ENCODE measurements around the gene WWP2.
A peak's percentile ranks its signal among the peaks of the same experiment; 100 is the strongest.
"Not testable (repeated sequence)": the region's sequence is repeated elsewhere in the genome, so short reads cannot be mapped to it uniquely, and the experiment has no call there.

The WWP2 gene

DNA sequence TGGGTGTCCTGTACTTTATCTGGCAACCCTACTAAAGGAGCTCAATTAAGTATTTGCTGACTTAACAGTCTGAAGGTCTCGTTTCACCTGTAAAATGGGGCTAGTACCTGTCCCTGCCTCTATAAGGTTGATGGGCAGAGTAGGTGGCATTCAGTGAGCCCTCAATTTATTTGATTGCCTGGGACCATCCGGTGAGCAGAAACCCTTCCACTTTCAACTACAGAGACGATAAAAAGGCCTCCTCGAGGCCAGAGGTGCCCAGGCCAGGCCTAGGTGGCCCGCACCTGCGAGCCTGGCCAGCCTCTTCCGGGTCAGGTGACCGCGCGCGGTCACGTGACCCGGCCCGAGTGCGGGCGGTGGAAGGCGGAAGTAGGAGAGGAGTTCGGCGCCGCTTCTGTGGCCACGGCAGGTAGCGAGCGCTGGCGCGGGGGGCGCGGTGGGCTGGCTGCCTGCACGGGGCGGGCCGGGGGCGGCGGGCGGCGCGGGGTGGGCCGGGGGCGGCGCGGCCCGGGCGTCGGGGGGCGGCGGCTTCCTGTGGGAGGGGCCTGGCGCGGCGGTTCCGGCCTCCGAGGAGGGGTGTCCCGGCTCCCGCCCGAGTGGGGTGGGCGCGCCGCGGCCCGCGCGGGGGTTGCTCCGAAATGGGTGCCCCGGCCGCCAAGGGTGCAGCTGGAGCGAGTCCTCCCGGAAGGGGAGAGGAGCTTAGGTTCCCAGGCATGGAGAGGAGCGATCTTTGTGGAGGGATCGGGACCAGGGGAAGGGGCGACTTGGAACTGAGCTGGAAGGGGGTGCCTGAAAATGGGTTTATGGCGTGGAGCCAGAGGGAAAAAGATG lies at the start of gene WWP2:
Gene WWP2 (plus strand): TSS at position 350 of the 831 bp plus-strand sequence. CDS start 24,679 bp downstream, outside the sequence.
- DNase-seq (ENCODE audit: low read depth in 2 of 2), result peak; percentile 51 to 79

DNA sequence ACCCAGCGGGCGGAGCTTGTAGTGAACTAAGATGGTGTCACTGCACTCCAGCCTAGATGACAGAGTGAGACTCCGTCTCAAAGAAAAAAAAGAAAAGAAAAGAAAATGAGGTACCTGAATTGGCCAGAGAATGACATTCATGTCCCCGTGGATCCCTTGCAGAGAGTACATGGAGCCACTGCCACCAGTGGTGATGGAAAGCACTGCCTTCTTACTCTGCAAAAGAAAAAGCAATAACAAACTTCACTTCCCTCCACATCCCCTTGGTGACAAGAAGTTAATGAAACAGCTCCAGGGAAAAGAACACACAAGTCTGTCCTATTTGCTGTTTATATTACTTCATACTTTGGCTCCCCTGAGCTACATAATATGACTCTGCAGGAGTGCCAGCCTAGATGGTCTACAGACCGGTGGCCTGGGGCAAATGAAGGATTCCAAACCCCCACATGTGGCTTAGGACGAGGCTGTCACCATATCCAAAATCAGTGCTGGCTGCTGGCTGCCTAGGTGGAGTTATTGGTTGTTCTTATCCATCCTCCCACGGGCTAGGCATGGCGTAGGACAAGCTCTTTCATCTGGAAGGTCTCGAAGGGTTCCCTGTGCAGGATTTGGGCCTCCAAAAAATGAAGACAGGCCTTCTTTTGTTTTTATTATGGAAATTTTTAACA lies 49.1 kb upstream of the WWP2 start:
- DNase-seq (ENCODE audit: low read depth in 2 of 2), result no peak

DNA sequence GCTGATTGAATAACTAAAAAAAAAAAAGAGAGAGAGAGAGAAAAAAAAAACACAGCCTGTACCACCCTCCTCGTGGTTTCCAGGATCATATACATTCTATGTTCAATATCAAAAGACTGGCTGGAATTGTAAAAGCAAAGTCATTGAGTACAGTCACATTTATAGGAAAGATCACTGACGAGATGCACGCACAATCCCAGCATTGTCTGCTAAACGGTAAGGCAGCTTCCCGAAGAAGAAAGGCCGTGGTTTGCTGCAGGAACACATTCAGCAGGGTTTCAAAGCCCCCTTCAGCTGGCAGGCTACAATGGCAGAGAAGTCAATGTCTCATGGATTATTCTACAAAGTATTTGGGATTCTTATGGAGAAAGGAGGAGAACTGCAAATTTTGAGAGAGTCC lies 45.1 kb upstream of the WWP2 start:
- DNase-seq (ENCODE audit: low read depth in 2 of 2), result no peak

DNA sequence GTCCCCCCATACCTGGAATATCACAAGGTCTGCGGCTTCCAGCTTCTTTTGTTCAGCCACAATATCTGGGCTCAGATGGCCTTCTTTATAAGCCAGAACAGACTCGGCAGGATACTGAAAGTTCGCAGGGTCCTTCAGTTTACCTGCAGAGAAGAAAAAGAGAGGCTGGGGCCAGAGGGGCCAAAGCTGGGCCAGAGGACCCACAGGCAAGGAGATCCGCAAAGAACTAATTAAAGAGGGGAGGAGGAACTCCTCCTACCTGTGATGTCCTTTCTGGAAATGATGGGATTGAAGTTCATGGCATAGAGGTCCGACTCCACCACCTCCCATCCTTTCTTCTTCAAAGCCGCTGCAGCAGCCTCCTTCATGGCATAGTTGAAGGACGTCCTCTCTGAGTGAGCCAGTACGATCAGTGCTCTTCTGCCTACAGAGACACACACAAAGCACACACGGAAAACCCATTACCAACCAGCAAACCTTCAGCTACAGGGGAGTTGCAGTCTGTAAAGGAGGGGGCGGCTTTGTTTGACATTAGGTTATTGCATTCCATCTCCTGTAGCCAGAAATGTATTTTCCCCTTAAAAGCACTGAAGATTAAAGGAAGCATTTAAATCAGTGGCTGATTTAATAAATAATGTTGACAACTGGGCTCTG lies 43.9 kb upstream of the WWP2 start:
- DNase-seq (ENCODE audit: low read depth in 2 of 2), result no peak

DNA sequence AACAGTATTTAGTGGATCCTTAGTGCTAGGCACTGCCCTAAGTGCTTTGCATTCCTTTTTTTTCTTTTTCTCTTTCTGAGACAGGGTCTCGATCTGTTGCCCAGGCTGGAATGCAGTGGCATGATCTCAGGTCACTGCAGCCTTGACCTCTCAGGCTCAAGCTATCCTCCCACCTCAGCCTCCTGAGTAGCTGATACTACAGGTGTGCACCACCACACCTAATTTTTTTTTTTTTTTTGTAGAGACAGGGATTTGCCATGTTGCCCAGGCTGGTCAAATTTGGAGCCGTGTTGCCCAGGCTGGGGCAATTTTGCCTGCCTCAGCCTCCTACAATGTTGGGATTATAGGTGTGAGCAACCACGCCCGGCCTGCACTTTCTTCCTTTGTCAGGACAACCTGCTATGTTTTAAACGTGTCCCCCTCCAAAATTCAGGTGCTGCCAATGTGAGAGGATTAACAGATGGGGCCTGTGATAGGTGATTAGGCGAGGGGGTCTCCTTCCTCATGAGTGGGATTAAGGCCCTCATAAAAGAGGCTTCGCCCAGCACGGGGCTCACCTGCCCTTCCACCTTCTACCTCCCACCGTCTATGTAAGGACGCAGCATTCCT lies 41.2 kb upstream of the WWP2 start:
- no peak for DNase-seq (ENCODE audit: low read depth in 2 of 2)

DNA sequence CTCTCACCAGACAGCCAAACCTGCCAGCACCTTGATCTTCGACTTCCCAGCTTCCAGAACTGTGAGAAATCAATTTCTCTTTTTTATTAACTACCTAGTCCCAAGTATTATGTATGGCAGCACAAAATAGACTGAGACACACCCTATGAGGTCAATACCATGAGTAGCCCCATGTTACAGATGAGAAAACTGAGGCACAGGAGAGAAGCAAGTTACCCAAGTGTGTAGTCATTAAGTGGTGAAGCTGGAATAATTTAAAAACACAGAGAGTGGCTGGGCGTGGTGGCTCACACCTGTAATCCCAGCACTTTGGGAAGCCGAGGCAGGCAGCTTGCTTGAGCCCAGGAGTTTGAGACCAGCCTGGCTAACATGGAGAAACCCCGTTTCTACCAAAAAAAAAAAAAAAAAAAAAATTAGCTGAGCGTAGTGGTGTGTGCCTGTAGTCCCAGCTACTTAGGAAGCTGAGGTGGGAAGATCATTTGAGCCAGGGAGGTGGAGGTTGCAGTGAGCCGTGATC lies 40.6 kb upstream of the WWP2 start:
- DNase-seq (ENCODE audit: low read depth in 2 of 2), result no peak

DNA sequence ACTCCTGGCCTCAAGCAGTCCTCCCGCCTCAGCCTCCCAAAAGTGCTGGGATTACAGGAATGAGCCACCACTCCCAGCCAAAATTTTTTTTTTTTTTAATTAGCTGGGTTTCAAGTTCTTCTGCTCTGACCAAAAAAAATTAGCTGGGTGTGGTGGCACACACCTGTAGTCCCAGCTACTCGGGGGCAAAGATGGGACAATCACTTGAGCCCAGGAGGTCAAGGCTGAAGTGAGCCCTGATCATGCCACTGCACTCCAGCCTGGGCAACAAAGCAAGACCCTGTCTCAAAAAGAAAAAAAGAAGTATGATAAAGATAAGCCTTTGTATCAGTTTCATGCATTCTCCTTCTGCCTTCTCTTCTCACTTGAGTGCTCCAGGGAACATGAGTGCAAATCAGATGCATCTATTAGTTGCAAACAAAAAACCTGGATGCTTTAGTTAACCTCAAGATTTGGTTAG lies 37.7 kb upstream of the WWP2 start:
- no peak for DNase-seq (ENCODE audit: low read depth in 2 of 2)

DNA sequence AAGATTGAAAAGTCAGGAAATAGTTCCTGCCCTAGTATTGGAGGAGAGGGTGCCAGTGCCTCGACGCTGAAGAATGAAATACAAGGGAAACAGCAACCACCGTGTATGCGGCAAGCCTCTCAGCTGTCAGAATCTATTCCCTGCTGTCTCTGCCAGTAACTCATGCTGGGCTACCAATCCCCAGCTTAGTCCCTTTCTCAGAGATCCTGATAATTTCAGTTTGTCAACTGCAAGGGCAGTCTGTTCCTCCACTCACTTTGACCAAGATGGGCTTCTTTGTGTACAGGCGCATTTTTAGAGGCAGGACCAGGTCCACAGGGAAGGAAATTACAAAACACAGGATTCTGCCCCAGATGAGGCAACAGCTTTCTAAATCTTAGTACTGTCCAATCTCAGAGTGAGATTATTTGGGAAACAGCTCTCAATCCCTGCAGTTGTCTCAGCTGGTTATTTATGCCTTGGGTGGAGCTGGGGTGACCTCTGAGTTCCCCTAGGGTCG lies 37.1 kb upstream of the WWP2 start:
- DNase-seq (ENCODE audit: low read depth in 2 of 2), result no peak

DNA sequence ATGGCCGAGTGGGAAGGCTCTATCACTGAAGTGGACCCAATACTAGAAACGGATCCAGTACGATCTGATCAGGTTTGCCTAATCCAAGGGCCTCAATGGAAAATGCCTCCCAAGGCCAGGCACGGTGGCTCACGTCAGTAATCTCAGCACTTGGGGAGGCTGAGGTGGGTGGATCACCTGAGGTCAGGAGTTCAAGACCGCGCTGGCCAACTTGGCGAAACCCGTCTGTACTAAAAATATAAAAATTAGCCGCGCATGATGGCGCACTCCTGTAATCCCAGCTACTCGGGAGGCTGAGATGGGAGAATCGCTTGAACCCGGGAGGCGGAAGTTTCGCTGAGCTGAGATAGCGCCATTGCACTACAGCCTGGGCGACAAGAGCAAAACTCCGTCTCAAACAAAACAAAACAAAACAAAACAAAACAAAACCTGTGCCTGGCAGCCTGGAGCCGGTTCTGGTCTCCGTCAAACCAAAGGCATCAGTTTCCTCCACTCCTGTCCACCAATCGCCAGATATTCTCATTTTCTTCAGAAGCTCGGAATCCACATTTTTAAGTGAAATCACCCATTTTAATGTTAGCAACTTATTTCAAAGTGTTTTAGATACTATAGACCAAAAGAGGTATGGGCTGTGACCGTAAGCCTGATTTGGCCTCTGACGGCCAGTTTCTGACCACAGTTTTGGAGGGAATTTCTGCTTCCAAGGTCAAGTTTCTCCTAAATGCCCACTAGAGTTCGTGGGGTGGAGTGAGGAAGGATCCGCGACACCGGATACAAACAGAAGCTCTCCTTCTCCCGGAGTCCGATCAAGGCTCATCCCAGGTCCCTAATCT lies 36.4 kb upstream of the WWP2 start:
- no peak for DNase-seq (ENCODE audit: low read depth in 2 of 2)

DNA sequence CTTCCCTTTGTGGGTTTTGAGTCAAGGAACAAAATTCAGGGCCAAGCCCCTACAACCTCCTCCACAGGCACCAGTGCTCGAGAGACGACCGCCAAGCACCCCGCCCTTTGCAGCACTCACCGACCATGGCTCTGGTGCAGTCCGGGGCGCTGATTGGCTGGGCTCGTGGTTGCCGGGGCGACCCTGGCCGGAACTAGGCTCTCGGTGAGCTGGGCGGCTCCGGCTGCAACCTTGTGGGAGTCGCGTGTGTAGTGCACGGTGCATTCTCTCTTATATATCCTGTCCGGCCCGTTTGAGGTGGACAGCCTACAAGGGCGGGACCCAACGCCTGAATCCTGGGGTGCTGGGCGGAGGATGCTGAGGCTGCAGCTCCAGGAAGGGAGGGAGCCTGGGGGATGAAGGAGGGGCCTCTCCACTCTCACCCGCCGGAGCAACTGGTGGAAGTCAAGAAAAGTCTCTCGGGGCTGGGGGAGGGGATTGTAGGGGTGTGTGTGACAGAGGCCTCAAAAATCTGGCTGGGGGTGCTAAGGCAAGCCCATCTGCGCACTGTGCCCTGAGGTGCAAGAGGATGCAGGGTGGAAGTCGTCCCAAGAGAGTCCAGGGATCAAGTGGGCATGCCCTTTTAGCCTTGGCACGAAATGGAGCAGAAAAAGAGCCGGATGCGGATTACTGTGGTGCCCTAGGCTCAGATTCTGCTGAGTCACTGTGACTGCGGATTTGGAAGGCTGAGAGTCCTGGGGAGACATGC lies 35.6 kb upstream of the WWP2 start, which contains the start of gene NQO1:
Gene NQO1 (minus strand): TSS at position 248 of the 748 bp plus-strand sequence. CDS start 121 bp downstream, at position 127.
- peak; percentile 70 to 77 for DNase-seq (ENCODE audit: low read depth in 2 of 2)

DNA sequence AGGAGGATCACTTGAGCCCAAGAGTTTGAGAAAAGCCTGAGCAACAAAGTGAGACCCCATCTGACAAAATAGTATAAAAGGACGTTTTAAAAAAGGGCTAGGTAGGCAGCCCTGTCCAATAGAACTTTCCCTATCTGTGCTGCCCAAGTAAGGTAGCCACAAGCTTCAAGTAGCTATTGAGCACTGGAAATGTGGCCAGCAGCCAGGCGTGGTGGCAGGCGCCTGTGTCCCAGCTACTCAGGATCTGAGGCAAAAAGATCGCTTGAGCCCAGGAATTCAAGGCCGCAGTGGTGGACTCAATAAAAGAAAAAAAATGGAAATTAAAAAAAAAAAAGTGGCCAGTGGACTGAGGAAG lies 34.2 kb upstream of the WWP2 start:
- no peak for DNase-seq (ENCODE audit: low read depth in 2 of 2)

DNA sequence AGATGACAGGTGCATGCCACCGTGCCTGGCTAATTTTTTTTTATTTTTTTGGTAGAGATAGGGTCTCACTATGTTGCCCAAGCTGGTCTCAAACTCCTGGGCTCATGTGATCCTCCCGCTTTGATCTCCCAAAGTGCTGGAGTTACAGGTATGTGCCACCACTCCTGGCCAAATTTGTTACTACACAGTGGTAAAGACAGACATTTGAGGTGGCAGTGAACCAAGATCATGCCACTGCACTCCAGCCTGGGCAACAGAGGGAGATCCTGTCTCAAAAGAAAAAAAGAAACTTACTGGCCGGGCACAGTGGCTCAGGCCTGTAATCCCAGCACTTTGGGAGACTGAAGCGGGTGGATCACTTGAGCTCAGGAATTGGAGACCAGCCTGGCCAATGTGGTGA lies 33.1 kb upstream of the WWP2 start:
- DNase-seq (ENCODE audit: low read depth in 2 of 2), result not testable (repeated sequence)

DNA sequence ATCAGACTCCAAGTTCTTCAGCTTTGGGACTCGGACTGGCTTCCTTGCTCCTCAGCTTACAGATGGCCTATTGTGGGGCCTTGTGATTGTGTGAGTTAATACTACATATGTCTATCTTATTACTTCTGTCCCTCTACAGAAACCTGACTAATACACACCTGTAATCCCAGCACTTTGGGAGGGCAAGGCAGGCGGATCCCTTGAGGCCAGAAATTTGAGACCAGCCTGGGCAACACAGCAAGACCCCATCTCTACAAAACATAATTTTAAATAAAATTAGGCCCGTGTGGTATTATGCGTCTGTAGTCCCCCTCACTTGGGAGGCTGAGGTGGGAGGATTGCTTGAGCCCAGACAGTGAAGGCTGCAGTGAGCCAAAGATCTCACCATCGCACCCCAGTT lies 30.9 kb upstream of the WWP2 start:
- not testable (repeated sequence) for DNase-seq (ENCODE audit: low read depth in 2 of 2)

DNA sequence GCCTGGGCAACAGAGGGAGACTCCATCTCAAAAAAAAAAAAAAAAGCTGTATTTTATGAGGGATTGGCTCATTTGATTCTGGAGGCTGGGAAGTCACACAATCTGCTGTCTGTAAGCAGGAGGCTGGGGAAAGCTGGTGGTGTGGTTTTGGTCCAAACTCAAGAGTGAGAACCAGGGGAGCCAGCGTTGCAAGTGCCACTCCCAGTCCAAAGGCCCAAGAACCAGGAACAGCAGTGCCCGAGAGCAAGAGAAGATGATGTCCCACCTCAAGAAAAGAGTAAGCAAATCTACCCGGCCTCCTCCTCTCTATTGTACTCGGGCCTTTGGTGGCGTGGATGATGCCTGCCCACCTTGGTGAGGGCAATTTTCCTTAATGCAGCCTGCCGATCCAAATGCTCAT lies 30.0 kb upstream of the WWP2 start:
- no peak for DNase-seq (ENCODE audit: low read depth in 2 of 2)

DNA sequence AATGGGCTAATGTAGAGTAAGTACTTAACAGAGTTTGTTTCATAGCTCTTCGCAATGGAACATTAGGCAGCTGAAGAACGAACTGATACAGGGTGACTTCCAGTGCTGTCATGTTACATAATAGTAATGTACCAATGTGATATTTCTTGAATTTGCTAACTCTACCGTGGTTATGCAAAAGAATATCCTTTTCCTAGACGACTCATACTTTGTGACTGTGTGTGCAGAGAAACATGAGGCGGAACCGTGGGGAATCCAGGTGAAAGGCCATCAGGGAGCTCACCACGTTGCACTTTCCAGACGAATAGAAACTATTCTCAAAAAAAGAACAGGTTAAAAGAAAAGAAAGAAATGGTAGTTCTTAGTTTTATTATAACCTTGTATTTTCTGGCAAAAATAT lies 20.6 kb upstream of the WWP2 start:
- DNase-seq (ENCODE audit: low read depth in 2 of 2), result no peak

DNA sequence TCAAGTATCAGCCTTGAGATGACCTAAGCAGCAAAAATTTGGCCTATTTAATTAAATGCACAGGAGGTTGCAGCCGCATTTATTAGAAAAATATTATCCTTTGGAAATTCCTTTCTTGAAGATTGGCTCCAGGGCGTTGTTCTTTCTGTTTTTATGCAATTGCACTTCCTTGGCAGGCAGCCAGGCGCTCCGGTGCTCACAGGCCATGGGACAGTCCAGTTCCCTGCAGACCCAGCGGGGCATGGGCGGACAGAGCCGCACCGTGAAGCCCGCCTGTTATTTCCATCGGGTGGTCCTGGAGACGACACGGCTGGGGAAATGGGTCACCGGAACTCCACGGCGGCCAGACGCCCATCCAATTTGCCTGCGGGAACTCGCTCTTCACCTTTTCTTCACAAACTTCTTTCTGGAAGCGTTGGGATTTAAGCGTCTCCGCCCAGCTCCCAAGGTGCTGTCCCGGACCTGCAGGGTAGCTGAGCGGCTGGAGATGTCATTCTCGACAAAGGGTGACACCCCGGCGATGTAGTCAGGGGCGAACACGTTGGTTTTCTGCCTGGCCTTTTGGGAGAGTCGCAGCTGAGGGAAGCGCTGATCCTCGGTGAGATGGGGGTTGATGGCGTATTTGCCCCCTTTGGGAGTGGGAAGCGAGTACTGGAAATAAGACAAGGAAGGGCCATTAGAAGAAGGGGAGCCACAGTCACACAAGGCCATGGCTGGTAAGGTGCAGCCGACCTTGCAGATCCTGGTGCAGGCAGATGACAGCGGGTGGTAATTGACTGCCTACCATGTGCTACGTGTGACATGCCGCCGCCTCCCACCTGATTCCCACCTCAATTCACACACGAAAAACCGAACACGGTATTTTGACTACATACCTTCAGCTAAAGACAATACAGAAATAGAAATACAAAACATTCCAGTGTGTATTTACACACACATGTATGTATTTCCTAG lies 19.9 kb upstream of the WWP2 start:
- DNase-seq (ENCODE audit: low read depth in 2 of 2), result no peak

DNA sequence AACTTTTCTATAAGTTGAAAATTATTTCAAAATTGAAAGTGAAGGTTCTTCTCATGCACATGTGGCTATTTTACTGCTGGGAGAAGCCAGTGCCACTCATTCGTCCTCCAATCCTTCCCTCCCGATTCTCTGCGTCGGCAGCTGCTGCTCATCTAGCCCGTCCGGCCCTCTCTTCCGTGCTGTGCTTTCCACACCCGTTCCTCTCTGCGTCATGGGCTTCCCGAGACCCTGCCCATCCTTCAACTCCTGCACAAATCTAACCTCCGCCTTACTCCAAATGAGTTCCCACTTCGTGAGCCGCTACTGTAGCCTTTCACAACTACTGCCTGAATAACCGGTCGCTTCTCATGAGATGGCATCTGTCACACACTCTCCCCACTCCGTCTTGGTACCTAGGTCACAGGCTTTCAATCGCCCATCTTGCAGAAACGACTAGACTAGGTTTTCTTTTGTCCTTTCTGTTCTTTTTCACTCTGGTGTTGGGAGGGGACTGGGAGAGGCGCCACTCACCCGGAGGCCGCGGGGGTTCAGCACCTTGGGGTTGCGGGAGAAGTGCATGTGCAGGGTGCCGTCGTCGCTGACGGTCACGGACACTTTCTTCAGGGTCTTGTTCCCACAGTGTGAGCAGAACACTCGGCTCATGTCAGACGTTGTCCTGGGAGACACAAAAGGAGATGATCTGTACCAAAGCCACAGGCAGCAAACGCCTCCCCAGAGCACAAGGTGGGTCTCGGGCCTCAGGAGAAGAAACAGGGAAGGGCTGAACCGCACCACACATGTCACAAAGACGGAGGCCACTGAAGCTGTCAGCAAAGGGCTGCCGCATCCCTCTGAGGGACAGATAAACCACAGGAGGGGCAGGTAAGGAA lies 17.5 kb upstream of the WWP2 start:
- no peak for DNase-seq (ENCODE audit: low read depth in 2 of 2)

DNA sequence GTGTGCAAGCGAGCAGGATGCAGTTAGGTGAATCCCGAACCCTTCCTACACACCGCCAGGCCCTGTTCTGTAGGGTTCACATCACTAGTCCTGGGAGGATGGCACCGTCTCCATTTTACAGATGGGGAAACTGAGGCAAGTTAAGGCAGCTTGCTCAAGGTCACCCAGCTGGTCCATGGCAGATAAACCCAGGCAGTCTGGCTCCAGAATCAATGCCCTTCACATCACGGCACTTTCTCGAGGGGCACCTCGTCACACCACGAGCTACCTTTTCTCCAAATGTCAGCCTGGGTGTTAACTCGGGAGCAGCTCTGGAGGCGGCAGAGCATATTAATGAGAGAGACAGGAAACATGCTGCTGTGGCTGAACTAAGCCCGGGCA lies 16.9 kb upstream of the WWP2 start:
- no peak for DNase-seq (ENCODE audit: low read depth in 2 of 2)
